GM21786 (cell line): Measurements from ENCODE around the gene NAT14.

Source experiments
- ATAC-seq: cut with Tn5 transposase; IDR thresholded peaks from one replicate; pipeline ENCODE4 v1.9.1; 2021; ENCODE audit not compliant: unreplicated experiment

Gene NAT14

GRCh38 chr19:55500368-55500952 lies 15.5 kb downstream of the NAT14 start:
- no peak for ATAC-seq

GRCh38 chr19:55502197-55502952 lies 17.4 kb downstream of the NAT14 start:
- ATAC-seq = no peak

GRCh38 chr19:55503157-55503501 lies 18.1 kb downstream of the NAT14 start:
- ATAC-seq = no peak

GRCh38 chr19:55503502-55504251 lies 18.7 kb downstream of the NAT14 start:
- peak; percentile 91 for ATAC-seq

GRCh38 chr19:55504252-55504603 lies 19.2 kb downstream of the NAT14 start:
- no peak for ATAC-seq

GRCh38 chr19:55504981-55505380 lies 20.0 kb downstream of the NAT14 start:
- ATAC-seq = no peak

- ATAC-seq = no peak
Observed at GRCh38 chr19:55508120-55508519, 23.1 kb downstream of the NAT14 start.

GRCh38 chr19:55516878-55517620 lies 32.1 kb downstream of the NAT14 start:
- ATAC-seq = peak; percentile 98

GRCh38 chr19:55519451-55520311 lies 34.7 kb downstream of the NAT14 start:
- no peak for ATAC-seq

GRCh38 chr19:55520691-55521292 lies 35.8 kb downstream of the NAT14 start:
- no peak for ATAC-seq

- ATAC-seq = no peak
Observed at GRCh38 chr19:55525289-55526101, 40.5 kb downstream of the NAT14 start.

- ATAC-seq = no peak
Observed at GRCh38 chr19:55526216-55527196, 41.5 kb downstream of the NAT14 start.

- ATAC-seq = no peak
Observed at GRCh38 chr19:55527197-55528029, 42.4 kb downstream of the NAT14 start.

GRCh38 chr19:55528030-55528803 lies 43.2 kb downstream of the NAT14 start:
- ATAC-seq = no peak

- no peak for ATAC-seq
Observed at GRCh38 chr19:55529636-55530234, 44.7 kb downstream of the NAT14 start.

- ATAC-seq = no peak
Observed at GRCh38 chr19:55530996-55531395, 46.0 kb downstream of the NAT14 start.
